HG03097 (cell line): ENCODE measurements around the gene OR5C1.
"Not testable (repeated sequence)": the region's sequence is repeated elsewhere in the genome, so short reads cannot be mapped to it uniquely, and the experiment has no call there.

Experiments used
- ATAC-seq: cut with Tn5 transposase; IDR thresholded peaks from one replicate; pipeline ENCODE4 v1.9.1; 2021; ENCODE audit not compliant: unreplicated experiment, low FRiP score

The OR5C1 gene

DNA sequence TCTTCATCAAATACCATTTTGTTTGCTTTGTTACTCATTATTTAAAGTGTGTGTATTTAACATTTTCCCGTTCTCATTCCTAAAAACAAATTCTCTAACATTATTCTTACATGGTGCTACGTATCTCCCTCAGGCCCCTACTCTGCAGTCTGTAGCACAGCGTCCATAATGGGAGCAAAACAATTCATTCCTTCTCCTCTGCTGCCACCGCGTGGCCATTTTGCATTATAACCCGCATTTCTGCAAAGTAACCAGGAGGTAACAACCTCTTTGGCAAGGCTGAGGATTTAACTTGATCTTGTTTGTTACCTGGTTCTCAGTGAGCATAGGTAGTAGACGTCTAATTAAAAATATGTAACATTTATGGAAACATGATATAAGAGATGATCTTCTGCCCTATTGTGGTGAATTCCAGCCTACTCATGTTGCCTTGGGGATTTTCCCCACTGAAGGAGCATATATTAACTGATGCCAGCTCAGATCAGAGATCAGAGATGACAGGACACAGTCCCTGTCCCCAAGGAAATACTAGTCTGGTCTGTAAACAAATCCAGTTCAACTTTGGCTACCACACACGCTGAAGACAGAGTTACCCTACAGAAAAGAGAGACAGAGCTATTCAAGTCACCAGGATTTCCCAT, 21.7 kb downstream of the OR5C1 start:
- ATAC-seq = no peak

DNA sequence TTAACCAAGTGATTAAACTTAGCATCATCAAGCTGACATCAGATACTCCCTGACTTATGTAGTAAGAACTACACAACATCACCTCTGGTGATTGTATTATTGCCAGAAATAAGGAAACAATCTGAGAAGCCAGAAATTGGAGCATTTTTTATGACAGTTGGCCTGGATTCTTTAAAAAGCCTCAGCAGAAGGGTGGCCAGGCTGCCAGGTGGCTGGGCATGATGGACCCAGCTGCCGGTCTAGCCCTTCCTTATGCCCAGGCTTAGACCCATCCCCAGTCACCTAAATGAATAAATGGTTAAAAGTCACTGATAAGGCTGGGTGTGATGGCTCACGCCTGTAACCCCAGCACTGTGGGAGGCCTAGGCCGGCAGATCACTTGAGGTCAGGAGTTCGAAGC, 24.0 kb downstream of the OR5C1 start:
- no peak for ATAC-seq

- ATAC-seq = no peak
Observed at GRCh38 chr9:122814545-122814944, 25.8 kb downstream of the OR5C1 start.

GRCh38 chr9:122815544-122815943, 26.8 kb downstream of the OR5C1 start:
- no peak for ATAC-seq

GRCh38 chr9:122816163-122816867, 27.6 kb downstream of the OR5C1 start:
- peak; percentile 63 for ATAC-seq

GRCh38 chr9:122819326-122819725, 30.6 kb downstream of the OR5C1 start:
- ATAC-seq = no peak

GRCh38 chr9:122819791-122820489, 31.2 kb downstream of the OR5C1 start:
- no peak for ATAC-seq

DNA sequence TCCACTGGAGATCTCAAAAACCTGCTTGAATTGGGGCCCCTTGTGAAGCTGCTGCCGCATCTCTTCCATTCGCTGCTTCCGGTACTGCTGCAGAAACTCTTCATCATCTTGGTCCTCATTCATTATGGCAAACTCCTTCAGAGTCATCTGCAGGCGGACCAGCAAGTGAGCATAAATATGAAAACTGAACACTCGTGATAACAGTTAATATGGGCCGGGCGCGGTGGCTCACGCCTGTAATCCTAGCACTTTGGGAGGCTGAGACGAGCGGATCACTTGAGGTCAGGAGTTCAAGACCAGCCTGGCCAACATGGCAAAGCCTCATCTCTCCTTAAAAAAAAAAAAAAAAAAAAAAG, 31.7 kb downstream of the OR5C1 start:
- no peak for ATAC-seq

DNA sequence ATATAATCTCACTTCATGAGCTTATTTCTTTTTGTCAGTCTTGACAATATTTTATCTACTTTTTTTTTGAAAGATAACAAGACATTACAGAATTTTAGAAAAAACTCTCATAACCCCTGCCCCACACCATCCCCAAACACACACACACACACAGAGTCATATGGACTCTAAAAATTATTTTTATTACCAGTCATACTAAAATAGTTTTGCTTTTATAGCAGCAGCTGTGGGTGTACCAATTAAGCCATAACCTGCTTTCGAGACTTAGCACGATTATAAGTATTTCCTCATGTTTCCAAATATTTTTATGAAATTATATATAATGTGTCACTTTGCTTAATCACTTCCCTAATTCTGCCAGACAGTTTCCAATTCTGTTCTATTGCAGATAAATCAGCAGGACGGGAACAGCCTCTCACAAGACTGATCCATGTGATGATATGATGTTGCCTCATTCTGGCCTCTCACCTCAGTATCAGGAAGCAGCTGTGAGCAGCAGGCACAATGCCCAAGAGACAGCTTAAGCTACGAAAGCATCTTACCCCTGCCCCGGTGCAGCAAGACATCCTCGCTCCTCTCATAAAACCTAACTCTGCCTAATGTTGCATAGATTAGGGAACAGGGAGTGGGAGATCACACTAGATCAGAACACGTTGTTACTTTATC, 32.7 kb downstream of the OR5C1 start:
- no peak for ATAC-seq

GRCh38 chr9:122822056-122822455, 33.3 kb downstream of the OR5C1 start:
- no peak for ATAC-seq

DNA sequence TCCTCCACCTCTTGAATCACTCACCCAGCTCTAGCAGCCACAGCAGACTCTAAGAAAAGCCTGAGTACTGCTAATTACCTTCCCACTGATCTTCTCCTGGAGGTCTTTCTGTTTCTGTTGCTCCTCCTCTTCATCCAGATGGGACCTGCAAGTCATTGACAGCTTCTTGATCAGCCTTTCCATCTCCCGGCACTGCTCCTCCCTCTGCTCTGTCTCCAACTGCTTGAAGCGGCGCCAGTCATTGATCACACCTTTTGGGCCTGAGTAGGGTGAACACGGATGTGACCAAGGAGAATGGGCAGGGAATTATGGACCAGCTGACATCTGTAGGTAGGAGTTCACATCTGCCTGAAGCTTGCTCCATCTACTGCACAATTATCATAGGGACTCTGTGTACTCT, 34.2 kb downstream of the OR5C1 start:
- no peak for ATAC-seq

- peak; percentile 21 for ATAC-seq
Observed at GRCh38 chr9:122827761-122828093, 39.0 kb downstream of the OR5C1 start.

DNA sequence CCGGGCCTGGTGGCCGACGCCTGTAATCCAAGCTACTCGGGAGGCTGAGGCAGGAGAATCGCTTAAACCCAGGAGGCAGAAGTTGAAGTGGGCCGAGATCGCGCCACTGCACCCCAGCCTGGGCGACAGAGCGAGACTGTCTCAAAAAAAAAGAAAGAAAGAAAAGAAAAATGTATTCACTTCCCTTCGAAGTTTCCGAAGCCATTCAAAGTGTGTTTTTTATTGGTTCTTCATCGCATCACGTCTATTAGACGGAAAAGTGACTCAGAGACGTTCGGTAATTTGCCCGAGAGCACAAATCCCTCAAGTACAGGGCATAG, 40.2 kb downstream of the OR5C1 start:
- ATAC-seq = not testable (repeated sequence)

DNA sequence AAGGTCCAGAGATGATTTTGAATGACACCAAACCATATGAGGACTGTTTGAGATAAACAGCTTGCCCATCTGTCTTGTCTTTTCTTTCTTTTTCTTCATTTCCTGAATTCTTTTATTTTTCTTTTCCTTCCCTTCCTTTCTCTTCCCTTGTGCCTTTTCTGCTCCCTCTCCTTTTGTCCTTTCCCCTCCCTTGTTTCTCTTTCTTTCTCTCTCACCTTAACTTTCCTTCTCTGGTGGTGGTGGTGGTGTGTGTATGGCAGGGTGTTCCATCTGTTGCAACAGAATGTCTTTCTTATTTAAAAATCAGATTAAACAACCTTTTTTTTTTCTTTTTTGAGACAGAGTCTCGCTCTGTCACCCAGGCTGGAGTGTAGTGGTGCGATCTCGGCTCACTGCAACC, 43.5 kb downstream of the OR5C1 start:
- no peak for ATAC-seq

DNA sequence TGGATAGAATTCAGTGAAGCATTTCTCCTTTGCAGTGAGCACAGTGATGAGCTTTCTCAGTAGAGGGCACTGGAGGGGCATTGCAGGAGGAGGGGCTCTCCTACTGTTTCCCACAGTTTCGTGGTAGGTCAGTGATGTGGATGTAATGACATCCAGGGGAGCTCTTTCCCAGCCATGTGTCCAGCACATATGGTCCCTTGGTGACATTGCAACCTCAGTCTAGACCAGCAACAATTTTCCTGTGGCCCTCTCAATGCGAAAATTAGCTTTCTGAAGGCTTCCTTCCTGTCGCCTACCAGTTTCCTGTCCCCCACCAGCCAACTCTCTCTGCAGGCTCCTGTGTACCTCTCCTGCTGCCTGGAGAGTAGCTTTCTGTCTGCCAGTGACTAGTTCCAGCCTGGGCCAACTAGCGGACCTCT, 46.6 kb downstream of the OR5C1 start:
- no peak for ATAC-seq

DNA sequence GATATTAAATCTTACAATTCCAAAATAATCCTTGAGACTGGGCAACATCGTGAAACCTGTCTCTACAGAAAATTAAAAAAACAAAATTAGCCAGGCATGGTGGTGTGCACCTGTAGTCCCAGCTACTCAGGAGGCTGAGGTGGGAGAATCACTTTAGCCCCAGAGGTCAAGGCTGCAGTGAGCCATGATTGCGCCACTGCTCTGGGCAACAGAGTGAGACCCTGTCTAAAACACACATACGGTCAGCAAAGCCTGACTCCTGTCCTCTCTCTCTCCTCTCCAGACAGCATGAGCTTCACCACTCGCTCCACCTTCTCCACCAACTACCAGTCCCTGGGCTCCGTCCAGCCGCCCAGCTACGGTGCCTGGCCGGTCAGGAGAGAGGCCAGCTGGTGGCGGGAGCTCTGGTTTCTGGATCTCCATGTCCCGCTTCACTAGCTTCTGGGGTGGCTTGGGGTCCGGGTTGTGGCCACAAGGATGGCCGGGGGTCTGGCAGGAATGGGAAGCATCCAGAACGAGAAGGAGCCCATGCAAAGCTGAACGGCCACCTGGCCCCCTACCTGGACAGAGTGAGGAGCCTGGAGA, 48.6 kb downstream of the OR5C1 start:
- ATAC-seq = no peak

DNA sequence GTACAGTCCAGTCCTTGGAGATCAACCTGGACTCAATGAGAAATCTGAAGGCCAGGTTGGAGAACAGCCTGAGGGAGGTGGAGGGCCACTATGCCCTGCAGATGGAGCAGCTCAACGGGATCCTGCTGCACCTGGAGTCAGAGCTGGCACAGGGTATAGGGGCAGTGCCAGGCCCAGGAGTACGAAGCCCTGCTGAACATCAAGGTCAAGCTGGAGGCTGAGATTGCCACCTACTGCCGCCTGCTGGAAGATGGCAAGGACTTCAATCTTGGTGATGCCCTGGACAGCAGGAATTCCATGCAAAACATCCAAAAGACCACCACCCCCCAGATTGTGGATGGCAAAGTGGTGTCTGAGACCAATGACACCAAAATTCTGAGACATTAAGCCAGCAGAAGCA, 49.7 kb downstream of the OR5C1 start:
- ATAC-seq = not testable (repeated sequence)
